VCaP (cell line): ENCODE data around the gene KRT34.
"Not testable (repeated sequence)": the region's sequence is repeated elsewhere in the genome, so short reads cannot be mapped to it uniquely, and the experiment has no call there.

Experiments
- H3K27ac ChIP-seq: fragments of 450-650 bp; 2 replicates; pipeline ENCODE4 v1.5.1; 2017
- TF ChIP-seq, protein P1 (sequence below): fragments of 450-650 bp; conservative IDR thresholded peaks from 2 replicates; pipeline ENCODE4 v1.5.1; 2017; ENCODE audit warnings: mild to moderate bottlenecking, moderate library complexity

KRT34 gene

GRCh38 chr17:41392278-41392677 lies 10.2 kb upstream of the KRT34 start:
- TF ChIP-seq, protein P1, sequence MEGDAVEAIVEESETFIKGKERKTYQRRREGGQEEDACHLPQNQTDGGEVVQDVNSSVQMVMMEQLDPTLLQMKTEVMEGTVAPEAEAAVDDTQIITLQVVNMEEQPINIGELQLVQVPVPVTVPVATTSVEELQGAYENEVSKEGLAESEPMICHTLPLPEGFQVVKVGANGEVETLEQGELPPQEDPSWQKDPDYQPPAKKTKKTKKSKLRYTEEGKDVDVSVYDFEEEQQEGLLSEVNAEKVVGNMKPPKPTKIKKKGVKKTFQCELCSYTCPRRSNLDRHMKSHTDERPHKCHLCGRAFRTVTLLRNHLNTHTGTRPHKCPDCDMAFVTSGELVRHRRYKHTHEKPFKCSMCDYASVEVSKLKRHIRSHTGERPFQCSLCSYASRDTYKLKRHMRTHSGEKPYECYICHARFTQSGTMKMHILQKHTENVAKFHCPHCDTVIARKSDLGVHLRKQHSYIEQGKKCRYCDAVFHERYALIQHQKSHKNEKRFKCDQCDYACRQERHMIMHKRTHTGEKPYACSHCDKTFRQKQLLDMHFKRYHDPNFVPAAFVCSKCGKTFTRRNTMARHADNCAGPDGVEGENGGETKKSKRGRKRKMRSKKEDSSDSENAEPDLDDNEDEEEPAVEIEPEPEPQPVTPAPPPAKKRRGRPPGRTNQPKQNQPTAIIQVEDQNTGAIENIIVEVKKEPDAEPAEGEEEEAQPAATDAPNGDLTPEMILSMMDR = no peak
- no peak overlapping the region for H3K27ac ChIP-seq

DNA sequence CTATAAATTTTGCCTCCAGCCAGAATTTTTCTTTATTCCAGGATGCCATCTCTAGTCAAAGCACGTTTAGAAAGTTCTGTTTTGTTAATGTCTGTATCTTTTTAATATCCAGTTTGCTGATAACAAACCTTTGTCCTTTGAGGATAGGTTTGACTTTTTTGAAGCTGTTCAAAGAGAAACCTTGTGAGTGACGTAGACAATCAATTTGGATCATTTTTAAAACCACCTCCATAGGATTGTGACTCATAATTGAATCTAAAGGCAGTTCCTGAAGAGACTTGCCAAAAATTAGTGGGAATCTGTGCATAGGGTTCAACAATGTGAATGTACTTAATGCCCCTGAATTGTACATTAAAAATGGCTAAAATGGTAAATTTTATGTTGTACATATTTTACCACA lies 9.4 kb upstream of the KRT34 start:
- TF ChIP-seq, protein P1 = no peak
- H3K27ac ChIP-seq = no peak overlapping the region

GRCh38 chr17:41390411-41390938 lies 8.4 kb upstream of the KRT34 start:
- TF ChIP-seq, protein P1 = no peak
- H3K27ac ChIP-seq = no peak overlapping the region

- TF ChIP-seq, protein P1 = no peak
- H3K27ac ChIP-seq = no peak overlapping the region
Measured at GRCh38 chr17:41387670-41388069, 5.6 kb upstream of the KRT34 start.

- no peak overlapping the region for H3K27ac ChIP-seq
- TF ChIP-seq, protein P1 = no peak
Measured at GRCh38 chr17:41386227-41386626, 4.1 kb upstream of the KRT34 start.

DNA sequence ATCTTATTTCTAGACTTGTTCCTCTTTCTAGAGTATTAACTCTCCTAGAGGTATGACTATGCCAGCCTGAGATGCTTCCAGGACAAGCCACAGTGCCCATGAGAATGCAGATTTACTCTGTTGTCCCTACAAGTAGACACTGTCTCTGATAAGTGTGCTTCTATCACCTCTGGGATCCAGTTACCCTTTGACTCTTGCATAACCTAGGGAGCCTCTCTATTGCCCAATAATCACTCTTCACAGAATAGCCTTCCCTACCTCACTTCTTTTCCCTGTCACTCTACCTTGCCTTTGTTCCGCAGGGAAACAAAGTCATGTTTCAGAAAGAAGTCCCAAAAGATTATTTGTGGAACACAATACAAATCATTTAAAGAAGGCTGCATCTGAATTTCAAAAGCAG lies 1.6 kb upstream of the KRT34 start:
- H3K27ac ChIP-seq = no peak overlapping the region
- TF ChIP-seq, protein P1 = no peak

GRCh38 chr17:41382394-41382793 lies 288 bp upstream of the KRT34 start:
- TF ChIP-seq, protein P1 = no peak
- H3K27ac ChIP-seq = no peak overlapping the region

DNA sequence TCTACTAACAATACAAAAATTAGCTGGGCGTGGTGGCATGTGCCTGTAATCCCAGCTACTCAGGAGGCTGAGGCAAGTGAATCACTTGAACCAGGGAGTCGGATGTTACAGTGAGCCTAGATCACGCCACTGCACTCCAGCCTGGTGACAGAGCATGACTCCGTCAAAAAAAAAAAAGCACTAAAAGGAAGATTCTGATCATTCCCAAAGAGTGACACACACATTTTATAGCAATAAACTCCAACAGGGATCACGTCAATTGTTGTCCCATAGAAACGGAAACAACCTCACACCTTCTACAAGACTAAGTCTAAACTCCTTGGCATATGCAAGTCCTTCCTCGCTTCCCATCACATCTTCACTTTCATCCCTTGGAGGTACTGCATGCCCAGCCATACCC lies 2.0 kb downstream of the KRT34 start:
- H3K27ac ChIP-seq = not testable (repeated sequence)
